Hematopoietic multipotent progenitor cell (in vitro differentiated cells): ENCODE results near the gene CYFIP2. TPM values are rescaled to one million over a fixed set of nuclear protein-coding genes. Genes with fewer than 3 reads are reported as not detected.
"Not testable (repeated sequence)": the region's sequence is repeated elsewhere in the genome, so short reads cannot be mapped to it uniquely, and the experiment has no call there.

Experiments
- DNase-seq, 3 donors: peaks; one replicate each; pipeline ENCODE4 v3.0.0-alpha.2; 2011 to 2015; ENCODE audit warnings: low read depth in 2 of 3, low spot score in 2 of 3
- total RNA-seq: library from RNA; depleted of rRNA; stranded (reverse); fragments of >200 nt; gene quantifications from one replicate; pipeline ENCODE4 v1.2.3, GENCODE V29; 2012

CYFIP2 gene
- total RNA-seq, 1 donor = 191 TPM

- DNase-seq = no peak
These were observed 119.2 kb downstream of the CYFIP2 start for GRCh38 chr5:157384971-157385709.

DNA sequence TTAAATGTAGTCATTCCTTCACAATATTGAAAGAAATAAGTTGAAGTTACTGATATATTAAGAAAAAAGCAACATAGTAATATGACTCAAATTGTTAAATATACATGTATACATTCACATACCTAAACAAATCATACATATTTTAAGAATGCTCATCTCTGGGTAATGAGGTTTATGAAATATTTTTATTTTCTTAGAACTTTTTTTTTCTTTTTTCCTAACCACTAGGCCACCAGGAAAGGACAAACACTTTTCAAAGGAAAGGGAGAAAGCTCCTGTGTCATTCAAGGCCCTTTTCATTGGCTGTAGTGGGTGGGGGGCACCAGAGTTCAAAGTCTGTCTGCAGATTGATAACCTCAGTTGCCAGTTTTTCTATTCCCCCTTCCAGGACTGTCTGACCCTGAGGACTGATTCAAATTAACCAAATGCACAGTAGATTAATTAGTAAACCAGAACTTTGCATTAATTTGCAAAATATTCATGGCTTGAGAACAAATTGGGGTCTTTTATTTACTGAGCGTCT is 121.2 kb downstream of the CYFIP2 start:
- no peak for DNase-seq

DNA sequence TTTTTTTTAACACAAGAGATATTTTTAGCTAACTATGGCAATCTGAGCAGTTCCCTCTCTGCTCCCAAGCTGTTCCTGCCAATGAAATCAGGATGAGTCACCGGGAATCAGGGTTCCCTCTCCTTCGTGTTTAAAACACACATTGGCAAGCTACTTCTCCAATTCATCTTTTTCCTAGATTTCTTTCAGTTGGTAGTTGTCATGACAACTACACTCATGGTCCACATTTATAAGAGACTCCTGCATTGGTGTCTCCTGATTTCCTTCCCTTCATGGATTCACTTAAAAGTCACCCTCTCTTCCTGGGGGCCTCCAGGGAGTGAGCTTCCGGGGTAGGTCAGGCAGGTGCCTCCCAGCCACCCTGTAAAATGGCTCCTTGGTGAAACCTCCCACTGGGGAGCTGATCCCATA is 121.8 kb downstream of the CYFIP2 start:
- no peak for DNase-seq

DNA sequence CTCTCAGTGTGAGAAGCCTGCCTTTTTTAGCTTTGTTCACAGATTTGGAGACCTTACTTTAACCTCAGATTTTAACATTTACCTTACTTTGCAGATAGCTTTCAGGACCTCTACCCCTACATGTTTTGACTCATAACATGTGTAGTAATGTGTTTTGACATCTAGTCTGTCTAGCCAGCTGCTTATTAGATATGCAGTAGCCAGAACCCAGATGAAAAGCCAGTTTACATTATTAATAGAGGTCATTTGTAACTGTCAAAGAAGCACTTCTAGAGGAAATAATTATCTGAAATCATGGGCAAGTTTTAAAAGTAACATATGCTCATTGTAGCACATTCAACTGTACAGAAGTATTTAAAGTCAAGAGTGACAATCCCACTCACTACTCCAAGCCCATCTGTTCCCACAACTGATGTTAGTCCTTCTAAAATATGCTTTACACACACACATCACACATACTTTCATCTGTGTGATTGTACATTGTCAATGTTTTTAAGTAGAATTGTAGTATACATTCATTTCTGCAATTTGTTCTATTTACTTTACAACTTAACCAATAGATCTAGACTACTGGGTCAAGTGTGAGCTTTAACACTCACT is 122.3 kb downstream of the CYFIP2 start:
- no peak for DNase-seq

- DNase-seq = no peak
These were observed 123.2 kb downstream of the CYFIP2 start for GRCh38 chr5:157389103-157389502.

GRCh38 chr5:157390133-157390532 is 124.2 kb downstream of the CYFIP2 start:
- no peak for DNase-seq

DNA sequence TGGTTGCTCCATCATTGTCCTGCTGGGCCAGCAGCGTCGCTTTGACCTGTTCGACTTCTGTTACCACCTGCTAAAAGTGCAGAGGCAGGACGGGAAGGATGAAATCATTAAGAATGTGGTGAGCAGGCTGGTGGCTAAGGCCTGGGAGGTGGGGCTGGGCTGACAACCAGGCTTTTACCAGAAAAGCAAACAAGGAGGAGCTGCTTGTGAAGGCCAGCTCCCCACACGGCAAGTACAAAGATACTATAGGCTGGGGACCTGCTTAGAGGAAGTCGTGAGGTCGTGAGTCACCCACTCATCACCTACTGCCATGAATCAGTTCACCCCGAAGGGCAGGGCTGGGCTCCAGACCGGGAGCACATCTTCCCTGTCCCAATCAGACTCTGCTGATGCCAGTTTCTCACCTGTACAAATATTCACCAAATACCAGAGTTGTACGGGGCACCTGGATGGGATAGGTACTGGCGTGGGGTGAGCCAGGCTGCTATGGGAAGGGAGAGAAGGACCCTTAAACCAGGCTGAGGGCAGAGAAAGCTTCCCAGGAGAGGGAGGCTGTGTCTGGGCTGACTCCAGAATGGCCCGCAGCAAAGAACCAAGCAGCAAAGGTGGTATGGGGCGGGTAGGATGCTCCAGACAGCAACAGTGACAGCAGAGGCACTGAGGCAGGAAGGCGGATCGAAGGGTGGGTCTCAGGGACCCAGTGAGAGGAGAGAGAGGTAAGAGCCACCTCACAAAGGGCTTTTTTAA is 124.8 kb downstream of the CYFIP2 start:
- DNase-seq = no peak

- DNase-seq = no peak
These were observed 132.4 kb downstream of the CYFIP2 start for GRCh38 chr5:157398305-157398704.

- DNase-seq = no peak
These were observed 135.0 kb downstream of the CYFIP2 start for GRCh38 chr5:157400741-157401495.

DNA sequence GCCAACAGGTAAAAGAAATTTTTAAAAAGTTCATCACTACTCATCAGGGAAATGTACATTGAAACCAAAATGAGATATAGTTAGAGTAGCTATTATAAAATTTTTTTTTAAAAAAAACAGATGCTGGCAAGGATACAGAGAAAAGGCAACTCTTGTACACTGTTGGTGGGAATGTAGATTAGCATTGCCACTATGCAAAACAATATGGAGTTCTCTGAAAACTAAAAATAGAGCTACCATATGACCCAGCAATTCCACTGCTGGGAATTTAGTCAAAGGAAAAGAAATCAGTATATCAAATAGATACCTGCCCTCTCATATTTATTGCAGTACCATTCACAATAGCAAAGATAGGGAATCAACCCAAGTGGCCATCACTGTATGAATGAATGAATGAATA is 149.9 kb downstream of the CYFIP2 start:
- no peak for DNase-seq

GRCh38 chr5:157419521-157419920 is 153.6 kb downstream of the CYFIP2 start:
- not testable (repeated sequence) for DNase-seq

DNA sequence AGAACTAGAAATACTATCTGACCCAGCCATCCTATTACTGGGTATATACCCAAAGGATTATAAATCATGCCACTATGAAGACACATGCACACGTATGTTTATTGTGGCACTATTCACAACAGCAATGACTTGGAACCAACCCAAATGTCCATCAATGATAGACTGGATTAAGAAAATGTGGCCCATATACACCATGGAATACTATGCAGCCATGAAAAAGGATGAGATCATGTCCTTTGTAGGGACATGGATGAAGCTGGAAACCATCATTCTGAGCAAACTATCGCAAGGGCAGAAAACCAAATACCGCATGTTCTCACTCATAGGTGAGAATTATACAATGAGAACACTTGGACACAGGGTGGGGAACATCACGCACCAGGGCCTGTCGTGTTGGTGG is 164.0 kb downstream of the CYFIP2 start:
- not testable (repeated sequence) for DNase-seq

GRCh38 chr5:157431544-157432200 is 165.7 kb downstream of the CYFIP2 start:
- peak; percentile 7 to 84 (median 61) for DNase-seq

- no peak for DNase-seq
These were observed 168.2 kb downstream of the CYFIP2 start for GRCh38 chr5:157434096-157434495.

- DNase-seq = no peak
These were observed 177.2 kb downstream of the CYFIP2 start for GRCh38 chr5:157443041-157443549.

- DNase-seq = no peak
These were observed 178.3 kb downstream of the CYFIP2 start for GRCh38 chr5:157444224-157444623.
